B cell (primary cell): ENCODE results near the gene HMX2. TPM values are rescaled to one million over a fixed set of nuclear protein-coding genes. Genes with fewer than 3 reads are reported as not detected.

Source experiments
- ATAC-seq: fragments of 200-7000 bp; cut with Tn5 transposase; one replicate; pipeline ENCODE4 v1.10.0; 2021; ENCODE audit warnings: low read depth, mild to moderate bottlenecking, moderate number of reproducible peaks, moderate library complexity
- CTCF ChIA-PET: fragments of 350-600 bp; sonication (Branson Sonifier 250); formaldehyde crosslinking; loops from one replicate; lab custom pipeline; 2021; ENCODE audit warnings: antibody characterized with exemption, inconsistent platforms; lab: Charles Lee
- POLR2A ChIA-PET: fragments of 350-600 bp; sonication (Branson Sonifier 250); formaldehyde crosslinking; loops from one replicate; lab custom pipeline; 2021; ENCODE audit warnings: antibody characterized with exemption; lab: Charles Lee
- DNase-seq: peaks from one replicate; pipeline ENCODE4 v3.0.0; 2013
- H2AFZ ChIP-seq: 2 replicates; pipeline ENCODE4 v1.6.1; 2012; ENCODE audit warnings: mild to moderate bottlenecking, low read depth, low read length; ENCODE audit not compliant: insufficient read depth, poor library complexity, severe bottlenecking
- H3K27ac ChIP-seq, 2 donors: 1 replicate in 1 of 2; 2 replicates in 1 of 2; pipeline ENCODE4 v1.5.1; 2012 to 2013; ENCODE audit warnings: low read length in 2 of 2, mild to moderate bottlenecking in 2 of 2, moderate library complexity in 1 of 2
- H3K27me3 ChIP-seq, 4 experiments: fragments of 200-600 bp in 1 of 4; sonication (generic) in 1 of 4; replicated peaks in 1 of 4; 1 replicate in 2 of 4; 2 replicates in 2 of 4; pipeline versions ENCODE4 v1.6.1 to v1.7.0; 2013 to 2016; ENCODE audit warnings: low read length in 3 of 4, mild to moderate bottlenecking in 2 of 4, mixed read lengths in 1 of 4, moderate library complexity in 1 of 4; ENCODE audit not compliant: insufficient read depth in 4 of 4, control insufficient read depth in 3 of 4; ENCODE audit errors: control extremely low read depth in 1 of 4
- H3K36me3 ChIP-seq, 2 experiments: replicated peaks in 1 of 2; 1 replicate in 1 of 2; 2 replicates in 1 of 2; pipeline versions ENCODE4 v1.6.1 to v1.7.1; 2013; ENCODE audit warnings: low read length in 1 of 2; ENCODE audit not compliant: insufficient read depth in 2 of 2, control insufficient read depth in 1 of 2; ENCODE audit errors: control extremely low read depth in 1 of 2, extremely low read depth in 1 of 2
- H3K4me1 ChIP-seq, 2 donors: fragments of 200-600 bp in 1 of 2; sonication (generic) in 1 of 2; 1 replicate in 1 of 2; 2 replicates in 1 of 2; pipeline versions ENCODE4 v1.5.1 to v1.6.1; 2013 to 2017; ENCODE audit warnings: low read length in 2 of 2; ENCODE audit not compliant: control insufficient read depth in 2 of 2, insufficient read depth in 2 of 2
- H3K4me2 ChIP-seq: replicated peaks from 2 replicates; pipeline ENCODE3; 2012; ENCODE audit warnings: mild to moderate bottlenecking, low read depth, low read length; ENCODE audit not compliant: poor library complexity, severe bottlenecking
- H3K4me3 ChIP-seq, 5 experiments: fragments of 200-600 bp in 1 of 5; sonication (generic) in 1 of 5; 1 replicate in 3 of 5; 2 replicates in 2 of 5; pipeline versions ENCODE4 v1.5.1 to v1.7.0; 2011 to 2016; ENCODE audit warnings: low read length in 4 of 5, mild to moderate bottlenecking in 4 of 5, low read depth in 2 of 5, control low read depth in 1 of 5, moderate library complexity in 1 of 5; ENCODE audit not compliant: insufficient read depth in 1 of 5; ENCODE audit errors: control extremely low read depth in 1 of 5, extremely low read depth in 1 of 5
- H3K79me2 ChIP-seq: fragments of 200-600 bp; sonication (generic); one replicate; pipeline ENCODE4 v1.6.0; 2016; ENCODE audit warnings: low read length; ENCODE audit not compliant: control insufficient read depth, insufficient read depth
- H3K9ac ChIP-seq: fragments of 200-600 bp; sonication (generic); 2 replicates; pipeline ENCODE4 v1.6.1; 2017; ENCODE audit warnings: mild to moderate bottlenecking, low read length, moderate library complexity
- H3K9me3 ChIP-seq, 3 donors: one replicate each; pipeline versions ENCODE4 v1.6.1 to v1.7.1; 2013; ENCODE audit warnings: low read length in 2 of 3; ENCODE audit not compliant: control insufficient read depth in 2 of 3, insufficient read depth in 1 of 3; ENCODE audit errors: control extremely low read depth in 1 of 3
- H4K20me1 ChIP-seq: 2 replicates; pipeline ENCODE4 v1.6.0; 2012; ENCODE audit warnings: mild to moderate bottlenecking, low read length; ENCODE audit not compliant: insufficient read depth, control insufficient read depth, poor library complexity, severe bottlenecking
- H3K27ac Mint-ChIP-seq: one replicate; pipeline ENCODE4 v1.8.0; 2021; ENCODE audit warnings: mixed read lengths
- H3K27me3 Mint-ChIP-seq: one replicate; pipeline ENCODE4 v1.8.0; 2021; ENCODE audit warnings: mixed read lengths
- H3K4me1 Mint-ChIP-seq: one replicate; pipeline ENCODE4 v1.8.0; 2021; ENCODE audit warnings: mixed read lengths
- H3K4me3 Mint-ChIP-seq: one replicate; pipeline ENCODE4 v1.8.0; 2021; ENCODE audit warnings: mixed read lengths
- H3K9me3 Mint-ChIP-seq: one replicate; pipeline ENCODE4 v1.8.0; 2022; ENCODE audit warnings: mixed read lengths; ENCODE audit not compliant: insufficient read depth
- CTCF ChIP-seq: fragments of 200-600 bp; IDR thresholded peaks from one replicate; pipeline ENCODE4 v1.8.0; 2022; ENCODE audit warnings: antibody characterized with exemption, mild to moderate bottlenecking
- EZH2 ChIP-seq: IDR thresholded peaks from 2 replicates; pipeline ENCODE4 v1.6.1; 2012; ENCODE audit warnings: borderline replicate concordance, low read depth, mild to moderate bottlenecking, moderate library complexity, low read length; ENCODE audit not compliant: insufficient read depth, poor library complexity, severe bottlenecking
- WGBS: methylation state at CpG from one replicate; pipeline ENCODE4 v1.1.5; 2013; ENCODE audit warnings: missing lambda C conversion rate; ENCODE audit not compliant: insufficient coverage; 5-methylcytosine and 5-hydroxymethylcytosine counted together
- intact Hi-C: fragments of 100-400 bp; cut with micrococcal nuclease; formaldehyde crosslinking; loops from one replicate; pipeline ENCODE4 v1.10.0; 2022
- polyA plus RNA-seq: library from polyadenylated mRNA; depleted of rRNA; stranded (reverse); fragments of >200 nt; gene quantifications from 2 replicates; pipeline ENCODE4 v1.2.3, GENCODE V29; 2012
- total RNA-seq, 2 donors: library from RNA; stranded (reverse); fragments of 120-200 nt in 1 of 2; gene quantifications; 1 replicate in 1 of 2; 2 replicates in 1 of 2; pipeline versions ENCODE4 v1.2.3 to v1.2.4, GENCODE V29; 2013 to 2022

Gene HMX2
- total and polyA plus RNA-seq, 2 donors (not counting 1 experiment from before 2014, with no cell fraction given): not detected

- no peak overlapping the region for H3K27ac ChIP-seq
- no peak for ATAC-seq
- 18% methylated on average over 33 of the region's 38 CpGs for WGBS
- H3K27me3 ChIP-seq: peaks cover 6 to 99% (median 89%) of the 10 kb centered on the region in 4 experiments
- H3K4me3 Mint-ChIP-seq: no peak overlapping the region
- no peaks in the 10 kb centered on the region for H3K36me3 ChIP-seq
- no peak overlapping the region for H3K4me3 ChIP-seq
- CTCF ChIA-PET: interaction anchor here (1.0 kb wide), 1 partner anchor 12 kb away, joined by 3 read pairs; the partner anchor contains the start of gene BUB3
- H3K79me2 ChIP-seq: no peaks in the 10 kb centered on the region
- peaks cover 29% of the 10 kb centered on the region for H3K4me1 Mint-ChIP-seq
- POLR2A ChIA-PET: no interaction called here
- H3K27me3 Mint-ChIP-seq: peaks cover 78% of the 10 kb centered on the region
- H2AFZ ChIP-seq: no peak overlapping the region
- intact Hi-C loops: no loop called here
- no peaks in the 10 kb centered on the region for H3K9me3 Mint-ChIP-seq
- no peak overlapping the region for H3K27ac Mint-ChIP-seq
- H3K9me3 ChIP-seq: peaks cover 7 to 85% (median 35%) of the 10 kb centered on the region in 3 donors
- H4K20me1 ChIP-seq: no peaks in the 10 kb centered on the region
- no peak overlapping the region for H3K9ac ChIP-seq
- H3K4me1 ChIP-seq: peaks cover 41 to 78% of the 10 kb centered on the region in 2 donors
- TF ChIP-seq CTCF (no peak), EZH2 (no peak)
- peak overlapping the region; percentile 47 for H3K4me2 ChIP-seq
- DNase-seq: peak; percentile 25
These were observed 5.9 kb upstream of the HMX2 start for GRCh38 chr10:123141791-123142700.

GRCh38 chr10:123142701-123143161 is 5.2 kb upstream of the HMX2 start:
- Histone ChIP-seq H3K9ac (no peak overlapping the region), H3K27me3 (peaks cover 6 to 99% (median 91%) of the 10 kb centered on the region in 4 experiments), H3K9me3 (peaks cover 7 to 85% (median 37%) of the 10 kb centered on the region in 3 donors), H3K79me2 (no peaks in the 10 kb centered on the region), H4K20me1 (no peaks in the 10 kb centered on the region), H3K4me1 (peaks cover 45 to 78% of the 10 kb centered on the region in 2 donors), H3K4me2 (peak overlapping the region; percentile 47), H3K27ac (no peak overlapping the region), H3K4me3 (no peak overlapping the region), H2AFZ (no peak overlapping the region), H3K36me3 (no peaks in the 10 kb centered on the region)
- POLR2A ChIA-PET: no interaction called here
- intact Hi-C loops: no loop called here
- CTCF ChIA-PET: no interaction called here
- Mint-ChIP-seq H3K27ac (peak overlapping the region; percentile 6), H3K9me3 (no peaks in the 10 kb centered on the region), H3K4me1 (peaks cover 32% of the 10 kb centered on the region), H3K27me3 (peaks cover 80% of the 10 kb centered on the region), H3K4me3 (no peak overlapping the region)
- 5% methylated on average over 30 of the region's 33 CpGs for WGBS
- DNase-seq (peak; percentile 32), ATAC-seq (no peak)
- no peak for TF ChIP-seq CTCF
- TF ChIP-seq EZH2: no peak
